ENCODE data around the gene NCR1.
"Not testable (repeated sequence)": the region's sequence is repeated elsewhere in the genome, so short reads cannot be mapped to it uniquely, and the experiment has no call there.

The NCR1 gene

GRCh38 chr19:54947381-54947780 is 41.4 kb downstream of the NCR1 start, which contains the start of gene NLRP7:
Gene NLRP7 (minus strand): TSS chr19:54947530.
- H3F3A ChIP-seq (ENCODE audit: low read depth), result no peaks in the 10 kb centered on the region
- no peaks in the 10 kb centered on the region for H3K79me2 ChIP-seq (ENCODE audit: insufficient read depth, low read length)
- H3K9ac ChIP-seq (ENCODE audit: low read depth, low read length, poor library complexity, severe bottlenecking), result no peak within 1 kb of the TSS
- H2AFZ ChIP-seq (ENCODE audit: low read length), result no peak within 1 kb of the TSS
- no peaks in the 10 kb centered on the region for H3K9me3 ChIP-seq (ENCODE audit: insufficient read depth, low read depth, low read length)
- H3K36me3 ChIP-seq (ENCODE audit: insufficient read depth, low read length), result no peaks in the 10 kb centered on the region
- H3K4me3 ChIP-seq (ENCODE audit: low read length, poor library complexity, severe bottlenecking), result no peak within 1 kb of the TSS
- TF ChIP-seq EZH2phosphoT487 (IDR thresholded peaks at IDR 0.05; ENCODE audit: borderline replicate concordance) (no peak), CTCF (conservative IDR thresholded peaks at IDR 0.05; ENCODE audit: low read length) (no peak)
- no peaks in the 10 kb centered on the region for H4K20me1 ChIP-seq (ENCODE audit: insufficient read depth, low read length, poor library complexity, severe bottlenecking)
- no peak within 1 kb of the TSS for H3K4me2 ChIP-seq (ENCODE audit: low read depth, low read length, poor library complexity, severe bottlenecking)
- H3K9me2 ChIP-seq (replicated peaks; ENCODE audit: low read depth, low read length), result no peaks in the 10 kb centered on the region
- no peaks in the 10 kb centered on the region for H3K4me1 ChIP-seq (ENCODE audit: insufficient read depth, low read length, poor library complexity, severe bottlenecking)
- H3K27me3 ChIP-seq (ENCODE audit: insufficient read depth, low read length, poor library complexity, severe bottlenecking), result no peaks in the 10 kb centered on the region

DNA sequence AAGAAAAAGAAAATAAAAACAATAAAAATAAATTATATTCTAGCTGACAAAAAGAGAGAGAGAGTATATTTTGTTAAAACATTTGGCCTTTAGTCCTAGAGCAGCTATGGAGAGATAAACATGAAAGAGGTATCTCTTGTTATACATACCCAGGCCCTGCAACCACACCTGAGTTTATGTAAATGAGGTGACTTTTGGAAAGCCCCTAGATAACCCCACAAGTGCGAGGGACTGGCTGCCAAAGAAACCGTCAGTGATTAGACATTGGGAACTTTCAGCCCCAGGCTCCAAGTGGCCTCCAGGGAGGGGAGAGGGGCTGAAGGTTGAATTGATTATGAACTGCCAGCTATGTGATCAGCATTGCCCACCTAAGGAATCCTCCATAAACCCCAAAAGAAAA is 43.5 kb downstream of the NCR1 start:
- Histone ChIP-seq H3K9me3 (ENCODE audit: insufficient read depth, low read depth, low read length) (no peaks in the 10 kb centered on the region), H4K20me1 (ENCODE audit: insufficient read depth, low read length, poor library complexity, severe bottlenecking) (no peaks in the 10 kb centered on the region), H3K36me3 (ENCODE audit: insufficient read depth, low read length) (no peaks in the 10 kb centered on the region), H3K4me2 (ENCODE audit: low read depth, low read length, poor library complexity, severe bottlenecking) (no peak overlapping the region), H2AFZ (ENCODE audit: low read length) (no peak overlapping the region), H3F3A (ENCODE audit: low read depth) (no peaks in the 10 kb centered on the region), H3K4me3 (ENCODE audit: low read length, poor library complexity, severe bottlenecking) (no peak overlapping the region), H3K4me1 (ENCODE audit: insufficient read depth, low read length, poor library complexity, severe bottlenecking) (no peaks in the 10 kb centered on the region), H3K79me2 (ENCODE audit: insufficient read depth, low read length) (no peaks in the 10 kb centered on the region), H3K9me2 (replicated peaks; ENCODE audit: low read depth, low read length) (no peaks in the 10 kb centered on the region), H3K27me3 (ENCODE audit: insufficient read depth, low read length, poor library complexity, severe bottlenecking) (no peaks in the 10 kb centered on the region), H3K9ac (ENCODE audit: low read depth, low read length, poor library complexity, severe bottlenecking) (no peak overlapping the region)
- no peak for TF ChIP-seq CTCF (conservative IDR thresholded peaks at IDR 0.05; ENCODE audit: low read length)
- TF ChIP-seq EZH2phosphoT487 (IDR thresholded peaks at IDR 0.05; ENCODE audit: borderline replicate concordance), result no peak

DNA sequence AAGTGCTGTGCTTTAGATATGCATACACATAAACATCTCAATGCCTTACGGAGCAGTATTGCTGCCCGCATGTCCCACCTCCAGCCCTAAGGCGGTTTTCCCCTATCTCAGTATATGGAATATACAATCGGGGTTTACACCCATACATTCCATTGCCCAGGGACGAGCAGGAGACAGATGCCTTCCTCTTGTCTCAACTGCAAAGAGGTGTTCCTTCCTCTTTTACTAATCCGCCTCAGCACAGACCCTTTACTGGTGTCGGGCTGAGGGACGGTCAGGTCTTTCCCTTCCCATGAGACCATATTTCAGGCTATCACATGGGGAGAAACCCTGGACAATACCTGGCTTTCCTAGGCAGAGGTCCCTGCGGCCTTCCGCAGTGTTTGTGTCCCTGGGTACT is 44.6 kb downstream of the NCR1 start:
- H3K4me3 ChIP-seq (ENCODE audit: low read length, poor library complexity, severe bottlenecking), result not testable (repeated sequence)

DNA sequence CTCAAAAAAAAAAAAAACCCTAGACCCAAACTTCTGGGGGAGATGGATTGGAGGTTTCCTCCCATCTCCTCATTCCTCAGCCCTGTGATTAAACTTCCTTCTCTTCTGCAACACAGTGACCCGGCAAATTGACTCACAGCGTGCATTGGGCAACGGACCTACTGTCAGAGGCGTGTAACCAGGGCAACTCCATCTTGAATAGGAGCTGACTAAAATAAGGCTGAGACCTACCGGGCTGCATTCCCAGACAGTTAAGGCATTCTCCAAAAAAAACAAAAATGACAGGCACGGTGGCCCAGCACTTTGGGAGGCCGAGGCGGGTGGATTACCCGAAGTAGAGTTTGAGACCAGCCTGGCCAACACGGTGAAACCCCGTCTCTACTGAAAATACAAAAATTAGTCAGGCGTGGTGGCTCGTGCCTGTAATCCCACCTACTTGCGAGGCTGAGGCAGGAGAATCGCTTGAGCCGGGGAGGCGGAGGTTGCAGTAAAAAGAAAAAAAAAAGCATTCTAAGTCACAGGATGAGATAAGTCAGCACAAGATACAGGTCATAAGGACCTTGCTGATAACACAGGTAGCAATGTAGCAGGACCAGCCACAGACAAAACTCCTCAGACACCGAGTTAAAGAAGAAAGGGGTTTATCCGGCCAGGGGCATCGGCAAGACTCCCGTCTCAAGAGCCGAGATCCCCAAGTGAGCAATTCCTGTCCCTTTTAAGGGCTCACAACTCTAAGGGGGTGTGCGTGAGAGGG is 46.8 kb downstream of the NCR1 start:
- H3K4me2 ChIP-seq (ENCODE audit: low read depth, low read length, poor library complexity, severe bottlenecking), result no peak overlapping the region
- H4K20me1 ChIP-seq (ENCODE audit: insufficient read depth, low read length, poor library complexity, severe bottlenecking), result no peaks in the 10 kb centered on the region
- no peaks in the 10 kb centered on the region for H3K36me3 ChIP-seq (ENCODE audit: insufficient read depth, low read length)
- no peaks in the 10 kb centered on the region for H3F3A ChIP-seq (ENCODE audit: low read depth)
- H3K9me2 ChIP-seq (replicated peaks; ENCODE audit: low read depth, low read length), result no peaks in the 10 kb centered on the region
- TF ChIP-seq CTCF (conservative IDR thresholded peaks at IDR 0.05; ENCODE audit: low read length) (no peak), EZH2phosphoT487 (IDR thresholded peaks at IDR 0.05; ENCODE audit: borderline replicate concordance) (no peak)
- no peaks in the 10 kb centered on the region for H3K79me2 ChIP-seq (ENCODE audit: insufficient read depth, low read length)
- no peaks in the 10 kb centered on the region for H3K4me1 ChIP-seq (ENCODE audit: insufficient read depth, low read length, poor library complexity, severe bottlenecking)
- no peaks in the 10 kb centered on the region for H3K27me3 ChIP-seq (ENCODE audit: insufficient read depth, low read length, poor library complexity, severe bottlenecking)
- no peak overlapping the region for H2AFZ ChIP-seq (ENCODE audit: low read length)
- H3K9ac ChIP-seq (ENCODE audit: low read depth, low read length, poor library complexity, severe bottlenecking), result no peak overlapping the region
- no peaks in the 10 kb centered on the region for H3K9me3 ChIP-seq (ENCODE audit: insufficient read depth, low read depth, low read length)
- H3K4me3 ChIP-seq (ENCODE audit: low read length, poor library complexity, severe bottlenecking), result no peak overlapping the region

More for the DNA sequence above, 44.6 kb downstream of the NCR1 start:
- H3F3A ChIP-seq (ENCODE audit: low read depth); H4K20me1 ChIP-seq (ENCODE audit: insufficient read depth, low read length, poor library complexity, severe bottlenecking); H3K36me3 ChIP-seq (ENCODE audit: insufficient read depth, low read length); H3K9ac ChIP-seq (ENCODE audit: low read depth, low read length, poor library complexity, severe bottlenecking); H3K79me2 ChIP-seq (ENCODE audit: insufficient read depth, low read length); H3K27me3 ChIP-seq (ENCODE audit: insufficient read depth, low read length, poor library complexity, severe bottlenecking); H3K4me1 ChIP-seq (ENCODE audit: insufficient read depth, low read length, poor library complexity, severe bottlenecking); H3K9me3 ChIP-seq (ENCODE audit: insufficient read depth, low read depth, low read length); H2AFZ ChIP-seq (ENCODE audit: low read length); H3K4me2 ChIP-seq (ENCODE audit: low read depth, low read length, poor library complexity, severe bottlenecking); H3K9me2 ChIP-seq (replicated peaks; ENCODE audit: low read depth, low read length): not testable (repeated sequence)

DNA sequence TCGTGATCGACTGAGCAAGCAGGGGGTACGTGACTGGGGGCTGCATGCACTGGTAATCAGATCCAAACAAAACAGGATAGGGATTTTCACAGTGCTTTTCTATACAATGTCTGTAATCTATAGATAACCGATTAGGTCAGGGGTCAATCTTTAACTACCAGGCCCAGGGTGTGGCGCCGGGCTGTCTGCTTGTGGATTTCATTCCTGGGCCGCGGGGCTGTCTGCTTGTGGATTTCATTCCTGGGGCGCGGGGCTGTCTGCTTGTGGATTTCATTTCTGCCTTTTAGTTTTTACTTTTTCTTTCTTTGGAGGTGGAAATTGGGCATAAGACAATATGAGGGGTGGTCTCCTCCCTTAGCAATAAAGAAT is 47.4 kb downstream of the NCR1 start:
- not testable (repeated sequence) for H3K79me2 ChIP-seq (ENCODE audit: insufficient read depth, low read length); H3K9me3 ChIP-seq (ENCODE audit: insufficient read depth, low read depth, low read length); H2AFZ ChIP-seq (ENCODE audit: low read length); H3K4me1 ChIP-seq (ENCODE audit: insufficient read depth, low read length, poor library complexity, severe bottlenecking); H3K4me2 ChIP-seq (ENCODE audit: low read depth, low read length, poor library complexity, severe bottlenecking); H3K9ac ChIP-seq (ENCODE audit: low read depth, low read length, poor library complexity, severe bottlenecking); H3K36me3 ChIP-seq (ENCODE audit: insufficient read depth, low read length); H3F3A ChIP-seq (ENCODE audit: low read depth); H3K4me3 ChIP-seq (ENCODE audit: low read length, poor library complexity, severe bottlenecking); H3K9me2 ChIP-seq (replicated peaks; ENCODE audit: low read depth, low read length); H3K27me3 ChIP-seq (ENCODE audit: insufficient read depth, low read length, poor library complexity, severe bottlenecking); H4K20me1 ChIP-seq (ENCODE audit: insufficient read depth, low read length, poor library complexity, severe bottlenecking)
